ENCODE measurements around the gene THAP2. TPM values are rescaled to one million over a fixed set of nuclear protein-coding genes. Genes with fewer than 3 reads are reported as not detected.
"Not testable (repeated sequence)": the region's sequence is repeated elsewhere in the genome, so short reads cannot be mapped to it uniquely, and the experiment has no call there.

THAP2 gene
- total RNA-seq, 1 experiment from 2014 or later: 3.3 TPM

DNA sequence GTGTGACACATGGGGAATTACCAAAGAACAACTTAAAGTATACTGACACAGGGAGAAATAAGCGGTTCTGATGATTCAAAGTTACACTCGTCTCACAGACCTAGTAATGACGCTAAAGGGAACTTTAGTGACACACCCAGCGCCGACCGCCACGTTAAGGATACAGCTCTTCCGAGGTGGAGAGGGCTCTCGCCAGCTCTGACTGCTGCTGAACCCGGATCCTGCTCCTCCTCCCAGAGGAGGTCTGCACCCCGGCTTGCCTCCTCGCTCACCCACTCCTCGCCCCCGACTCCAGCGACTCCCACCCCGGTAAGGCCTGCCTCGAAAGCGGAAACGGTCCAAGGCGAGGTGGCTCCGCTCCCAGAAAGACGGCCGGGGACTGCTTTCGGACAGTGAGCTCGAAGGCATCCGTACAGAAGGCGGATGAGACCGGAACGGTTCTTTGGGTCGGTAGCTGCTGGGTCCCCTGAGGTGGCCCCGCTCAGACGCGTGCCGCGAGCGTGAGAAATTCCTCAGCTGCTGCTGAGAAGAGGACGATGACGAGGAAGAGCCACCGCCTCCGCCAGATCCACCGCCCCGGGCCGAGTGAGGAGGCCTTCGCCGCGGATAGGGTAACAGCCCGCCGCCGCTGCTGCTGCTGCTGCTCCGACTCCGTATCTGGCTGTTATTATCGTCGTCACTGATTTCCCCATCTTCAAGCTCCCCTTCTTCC is 1.1 kb upstream of the THAP2 start:
- DNase-seq (ENCODE audit: low spot score): peak; percentile 49

DNA sequence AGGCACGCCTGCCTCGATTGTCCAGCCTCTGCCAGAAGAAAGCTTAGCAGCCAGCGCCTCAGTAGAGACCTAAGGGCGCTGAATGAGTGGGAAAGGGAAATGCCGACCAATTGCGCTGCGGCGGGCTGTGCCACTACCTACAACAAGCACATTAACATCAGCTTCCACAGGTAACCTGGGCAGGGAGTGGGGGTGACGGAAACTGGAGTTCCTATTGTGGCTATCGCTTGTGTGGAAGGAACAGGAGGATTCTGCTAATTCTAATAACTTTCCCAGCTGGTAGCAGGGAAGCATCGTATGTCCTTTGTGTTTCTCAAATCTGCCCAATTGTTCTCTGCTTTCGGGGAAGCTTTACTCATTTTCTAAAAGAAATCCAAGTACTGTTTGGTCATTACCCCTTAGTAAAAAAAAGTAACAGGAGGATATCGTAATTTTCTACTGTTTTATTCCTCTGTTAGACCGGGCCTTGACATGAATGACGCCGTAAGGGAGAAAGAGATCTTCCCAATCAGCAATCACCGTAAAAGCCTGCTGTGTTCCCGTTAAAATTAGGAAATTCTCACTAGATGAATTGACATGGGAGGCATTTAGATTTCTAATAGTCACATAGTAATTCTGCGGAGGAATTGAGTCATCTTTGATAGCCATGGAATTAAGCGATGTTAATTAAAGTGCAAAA is 449 bp downstream of the THAP2 start:
- DNase-seq (ENCODE audit: low spot score): no peak

DNA sequence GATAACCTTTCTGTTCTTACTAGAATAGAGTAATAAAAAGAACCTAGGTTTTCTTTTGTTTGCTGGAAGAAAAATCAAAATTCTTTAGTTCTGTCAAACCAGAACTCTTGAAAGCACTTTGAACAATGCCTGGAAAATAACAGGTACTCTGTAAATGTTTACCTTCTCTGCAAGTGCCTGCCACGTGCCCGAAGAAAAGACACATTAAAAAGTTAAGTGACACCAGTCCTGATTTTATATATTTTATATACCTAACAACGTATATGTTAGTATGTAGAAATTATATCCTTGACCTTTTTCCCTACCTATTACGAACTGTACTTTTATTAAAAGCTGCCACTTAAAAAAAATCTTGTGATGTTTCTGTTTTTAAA is 976 bp downstream of the THAP2 start:
- DNase-seq (ENCODE audit: low spot score): no peak

DNA sequence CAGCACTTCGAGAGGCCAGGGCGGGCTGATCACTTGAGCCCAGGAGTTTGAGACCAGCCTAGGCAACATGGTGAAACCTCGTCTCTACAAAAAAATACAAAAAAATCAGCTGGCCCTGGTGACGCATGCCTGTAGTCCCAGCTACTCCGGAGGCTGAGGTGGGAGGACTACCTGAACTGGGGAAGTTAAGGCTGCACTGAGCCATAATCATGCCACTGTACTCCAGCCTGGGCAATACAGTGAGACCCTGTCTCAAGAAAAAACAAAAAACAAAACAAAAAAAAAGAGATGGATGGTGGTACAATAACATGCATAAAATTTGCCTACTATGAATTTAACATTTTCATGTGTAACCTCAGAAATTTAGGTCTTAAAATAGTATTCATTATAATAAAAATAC is 2.2 kb downstream of the THAP2 start:
- no peak for DNase-seq (ENCODE audit: low spot score)

DNA sequence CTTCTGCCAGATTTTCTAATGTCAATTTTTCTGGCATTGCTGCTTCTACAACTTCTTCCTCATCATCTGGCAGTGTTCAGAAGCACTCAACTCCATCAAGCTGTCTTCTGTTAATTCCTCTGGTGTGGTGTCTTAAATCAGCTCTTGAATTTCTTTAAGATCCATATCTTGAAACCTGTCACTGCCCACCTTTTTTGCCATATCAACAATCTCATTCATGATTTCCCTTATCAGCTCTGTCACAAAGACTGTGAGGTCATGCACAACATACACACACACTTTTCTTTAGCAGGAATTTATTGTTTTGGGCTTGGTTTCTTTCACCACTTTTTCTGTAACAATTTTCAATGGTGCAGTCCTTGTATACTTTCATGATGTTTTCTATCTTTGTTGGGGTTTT is 7.2 kb downstream of the THAP2 start:
- DNase-seq (ENCODE audit: low spot score): no peak

DNA sequence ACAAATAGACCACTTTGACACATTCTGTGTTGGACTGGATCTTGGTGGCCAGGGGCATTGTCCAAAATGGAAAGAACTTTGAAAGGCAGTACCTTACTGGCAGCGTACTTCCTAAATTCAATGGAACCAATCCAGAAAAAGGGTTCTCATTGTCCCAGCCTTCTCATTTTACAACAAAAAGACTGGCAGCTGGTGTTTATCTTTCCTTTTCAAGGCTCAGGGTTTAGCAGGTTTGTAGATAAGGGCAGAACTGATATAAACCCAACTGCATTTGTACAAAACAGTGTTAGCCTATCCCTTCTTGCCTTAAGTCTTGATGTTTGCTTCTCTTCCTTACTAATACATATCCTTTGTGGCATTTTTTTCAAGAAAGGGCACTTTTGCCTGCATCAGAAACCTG is 7.7 kb downstream of the THAP2 start:
- DNase-seq (ENCODE audit: low spot score): no peak

DNA sequence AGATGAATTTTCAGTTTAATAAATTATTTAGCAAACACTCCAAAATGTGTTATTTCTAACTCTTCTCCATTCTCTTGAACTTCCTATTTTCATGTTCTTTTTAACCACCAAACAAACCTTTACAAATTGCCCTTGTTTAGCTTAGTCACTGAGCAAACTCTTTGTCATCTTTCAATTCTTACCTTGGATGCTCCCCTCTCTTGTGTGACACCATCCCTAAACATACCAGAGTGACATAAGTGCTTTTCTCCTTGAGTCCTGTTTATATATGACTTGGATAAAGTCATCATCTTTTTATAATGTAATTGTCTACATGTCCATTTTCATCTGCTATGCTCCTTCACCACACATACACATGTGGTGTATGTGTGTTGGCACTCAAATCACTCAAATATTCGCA is 18.4 kb downstream of the THAP2 start:
- no peak for DNase-seq (ENCODE audit: low spot score)

DNA sequence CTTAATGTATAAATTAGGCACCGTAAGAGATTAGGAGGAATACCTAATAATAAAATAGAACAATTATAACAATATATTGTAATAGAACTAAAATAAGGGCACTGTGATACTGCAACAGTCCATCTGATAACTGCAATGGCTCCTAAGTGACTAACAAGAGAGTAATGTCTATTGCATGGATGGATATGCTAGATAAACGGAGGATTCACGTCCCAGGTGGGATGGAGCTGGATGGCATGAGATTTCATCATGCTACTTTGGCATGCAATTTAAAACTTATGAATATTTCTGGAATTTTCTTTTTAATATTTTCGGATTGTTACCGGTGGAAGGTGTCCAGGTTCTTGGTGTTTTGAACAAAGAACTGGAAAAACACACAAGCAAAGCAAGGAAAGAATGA is 19.5 kb downstream of the THAP2 start:
- no peak for DNase-seq (ENCODE audit: low spot score)

DNA sequence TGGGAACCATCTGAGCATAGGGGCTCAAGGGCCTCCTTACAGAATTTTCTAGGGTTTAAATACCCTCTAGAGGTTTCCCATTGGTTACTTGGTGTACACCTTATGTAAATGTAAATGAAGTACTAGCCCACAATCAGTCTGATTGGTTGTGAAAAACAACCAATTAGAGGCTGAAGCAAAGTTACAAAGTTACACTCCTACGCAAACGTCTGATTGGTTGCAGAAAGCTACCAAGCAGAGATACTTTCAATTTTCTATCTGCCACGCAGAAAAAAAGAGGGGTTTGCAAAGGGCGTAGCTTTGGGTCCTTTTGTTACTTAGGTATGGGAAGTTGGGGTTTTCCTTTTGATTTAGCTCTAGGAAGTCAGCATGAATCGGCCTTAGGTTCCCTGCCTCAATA is 20.0 kb downstream of the THAP2 start:
- DNase-seq (ENCODE audit: low spot score): peak; percentile 59

DNA sequence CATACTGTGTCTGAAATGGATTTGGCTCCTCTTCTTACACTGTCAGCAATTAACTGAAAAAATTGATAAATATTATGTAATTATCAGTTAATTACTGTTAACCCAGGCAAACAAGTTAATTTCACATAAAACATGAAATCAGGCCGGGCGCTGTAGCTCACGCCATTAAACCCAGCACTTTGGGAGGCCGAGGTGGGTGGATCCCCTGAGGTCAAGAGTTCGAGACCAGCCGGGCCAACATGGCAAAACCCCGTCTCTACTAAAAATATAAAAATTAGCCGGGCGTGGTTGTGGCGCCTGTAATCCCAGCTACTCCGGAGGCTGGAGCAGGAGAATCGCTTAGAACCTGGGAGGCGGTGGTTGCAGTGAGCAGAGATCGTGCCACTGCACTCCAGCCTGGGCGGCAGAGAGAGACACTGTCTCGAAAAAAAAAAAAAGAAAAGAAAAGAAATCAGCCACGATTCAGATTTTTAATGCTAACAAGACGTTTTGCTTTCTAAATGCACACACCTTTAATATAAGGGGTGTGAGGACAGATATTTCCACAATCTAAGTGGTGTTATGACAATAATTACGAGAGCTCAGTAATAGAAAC is 21.3 kb downstream of the THAP2 start:
- DNase-seq (ENCODE audit: low spot score): no peak

DNA sequence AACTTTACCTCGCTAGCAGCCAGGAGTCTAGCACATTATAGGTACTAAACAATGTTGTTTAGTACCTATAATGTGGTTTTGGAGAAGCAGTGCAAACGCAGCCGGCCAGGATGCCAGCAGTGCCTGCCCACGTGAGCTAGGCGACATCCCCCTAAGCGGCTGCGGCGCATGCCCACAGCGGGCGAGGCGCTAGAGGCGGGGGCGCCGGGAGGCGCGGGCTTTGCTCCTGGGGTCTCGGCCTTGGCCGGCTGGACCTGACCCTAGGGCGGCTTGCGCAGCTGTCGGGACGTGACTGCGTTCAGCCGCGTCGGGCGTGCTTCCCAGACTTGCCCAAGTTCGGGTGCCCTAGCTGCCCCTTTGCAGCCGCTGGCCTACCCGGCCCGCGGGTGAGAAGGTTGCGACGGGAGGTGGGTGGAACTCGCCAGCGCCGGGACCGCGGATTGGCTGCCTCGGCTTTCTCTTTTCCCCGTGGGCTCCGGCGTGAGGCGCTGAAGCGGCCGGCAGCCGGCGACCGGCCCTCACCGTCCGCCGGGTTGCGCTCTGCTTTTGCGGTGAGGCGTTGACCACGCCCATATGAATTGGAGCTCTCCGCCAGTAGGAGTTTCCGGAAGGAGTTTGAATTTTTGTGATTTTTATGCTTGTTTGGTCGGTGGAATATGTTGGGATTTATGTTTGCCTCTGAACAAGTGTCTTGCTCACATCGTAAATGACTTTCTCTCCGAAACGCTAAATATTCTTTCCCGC is 22.0 kb downstream of the THAP2 start, which contains the start of gene TMEM19:
TMEM19 (plus strand) TSS at position 169 of the 744 bp plus-strand sequence. CDS start 599 bp downstream, outside the sequence.
- DNase-seq (ENCODE audit: low spot score): peak; percentile 75

DNA sequence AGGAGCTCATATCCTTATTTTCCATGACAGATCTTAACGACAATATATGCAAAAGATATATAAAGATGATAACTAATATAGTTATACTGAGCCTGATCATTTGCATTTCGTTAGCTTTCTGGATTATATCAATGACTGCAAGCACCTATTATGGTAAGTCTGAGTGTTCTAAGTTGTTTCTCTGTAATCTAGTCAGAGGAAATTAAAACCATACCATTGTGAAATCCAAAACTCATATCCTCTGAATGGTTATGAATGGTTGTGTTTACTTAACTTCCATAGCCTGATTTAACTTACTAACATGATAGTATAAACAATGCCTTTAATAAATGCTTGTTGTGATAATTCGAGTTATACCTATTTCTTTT is 22.5 kb downstream of the THAP2 start:
- no peak for DNase-seq (ENCODE audit: low spot score)

DNA sequence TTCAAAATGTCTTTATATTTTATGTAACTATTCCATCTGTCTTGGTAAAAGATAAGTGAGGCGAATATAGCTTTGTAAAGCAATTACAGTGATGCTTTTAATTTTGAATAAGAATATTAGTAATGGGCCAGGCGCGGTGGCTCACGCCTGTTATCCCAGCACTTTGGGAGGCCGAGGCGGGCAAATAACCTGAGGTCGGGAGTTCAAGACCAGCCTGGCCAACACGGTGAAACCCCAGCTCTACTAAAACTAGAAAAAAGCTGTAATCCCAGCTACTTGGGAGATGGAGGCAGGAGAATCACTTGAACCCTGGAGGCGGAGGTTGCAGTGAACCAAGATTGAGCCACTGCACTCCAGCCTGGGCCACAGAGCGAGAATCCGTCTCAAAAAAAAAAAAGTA is 23.1 kb downstream of the THAP2 start:
- DNase-seq (ENCODE audit: low spot score): not testable (repeated sequence)

DNA sequence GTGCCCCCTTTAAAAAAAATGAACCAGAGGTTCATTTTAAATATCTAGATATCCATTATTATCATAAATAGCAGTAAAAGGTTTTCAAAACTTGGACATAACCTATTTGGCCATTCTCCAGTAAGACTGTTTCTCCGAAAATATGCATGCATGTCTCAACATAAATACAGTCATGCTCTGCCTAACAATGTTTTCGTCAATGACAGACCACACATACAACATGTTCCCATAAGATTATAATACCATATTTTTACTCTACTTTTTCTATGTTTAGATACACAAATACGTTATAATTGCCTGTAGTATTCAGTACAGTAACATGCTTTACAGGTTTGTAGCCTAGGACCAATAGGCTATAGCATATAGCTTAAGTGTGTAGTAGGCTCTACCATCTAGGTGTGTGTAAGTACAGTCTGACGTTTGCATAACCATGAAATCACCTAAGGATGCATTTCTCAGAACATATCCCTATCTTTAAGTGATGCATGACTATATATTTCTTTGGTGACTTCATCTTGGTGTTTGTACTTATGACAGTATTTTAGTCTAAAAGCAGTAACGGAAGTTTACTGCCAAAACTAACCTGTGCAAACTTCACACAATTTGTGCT is 25.0 kb downstream of the THAP2 start:
- DNase-seq (ENCODE audit: low spot score): no peak

DNA sequence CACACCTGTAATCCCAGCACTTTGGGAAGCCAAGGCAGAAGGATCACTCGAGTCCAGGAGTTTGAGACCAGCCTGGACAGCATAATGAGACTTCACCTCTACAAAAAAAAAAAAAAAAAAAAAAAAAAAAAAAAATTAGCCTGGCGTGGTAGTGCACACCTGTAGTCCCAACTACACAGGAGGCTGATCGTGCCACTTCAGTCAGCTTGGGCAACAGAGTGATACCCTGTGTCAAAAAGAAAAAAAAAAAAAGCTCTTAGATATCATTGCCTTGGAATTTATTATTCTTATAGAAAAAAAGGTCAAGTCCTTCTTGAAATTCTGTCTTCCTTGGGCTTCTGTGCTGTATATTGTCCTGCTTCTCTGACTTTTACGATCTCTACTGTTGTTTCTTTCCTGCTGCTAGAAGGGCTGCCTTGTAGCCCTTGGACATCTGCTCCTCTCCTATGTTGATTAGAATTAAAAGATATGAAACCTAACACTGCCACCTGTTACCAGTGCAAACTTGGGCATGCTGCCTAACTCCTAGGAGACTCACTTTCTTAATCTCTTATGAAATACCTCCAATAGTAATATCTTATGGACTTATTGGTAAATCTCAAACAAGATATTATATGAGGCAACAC is 27.5 kb downstream of the THAP2 start:
- DNase-seq (ENCODE audit: low spot score): no peak

DNA sequence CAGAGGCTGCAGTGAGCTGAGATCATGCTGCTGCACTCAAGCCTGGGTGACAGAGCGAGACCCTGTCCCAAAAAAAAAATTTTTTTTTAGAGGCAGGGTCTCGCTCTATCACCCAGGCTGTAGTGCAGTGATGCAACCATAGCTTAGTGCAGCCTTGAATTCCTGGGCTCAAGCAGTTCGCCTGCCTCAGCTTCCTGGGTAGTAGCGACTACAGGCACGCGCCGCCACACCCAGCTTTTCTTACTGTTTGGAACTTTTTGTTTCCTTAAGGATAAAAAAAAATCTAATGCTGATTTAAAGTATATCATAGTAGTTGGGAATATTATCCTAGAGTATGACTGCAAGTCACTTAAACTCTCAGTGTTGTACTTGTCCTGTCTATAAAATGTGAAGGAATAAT is 29.0 kb downstream of the THAP2 start:
- DNase-seq (ENCODE audit: low spot score): no peak

DNA sequence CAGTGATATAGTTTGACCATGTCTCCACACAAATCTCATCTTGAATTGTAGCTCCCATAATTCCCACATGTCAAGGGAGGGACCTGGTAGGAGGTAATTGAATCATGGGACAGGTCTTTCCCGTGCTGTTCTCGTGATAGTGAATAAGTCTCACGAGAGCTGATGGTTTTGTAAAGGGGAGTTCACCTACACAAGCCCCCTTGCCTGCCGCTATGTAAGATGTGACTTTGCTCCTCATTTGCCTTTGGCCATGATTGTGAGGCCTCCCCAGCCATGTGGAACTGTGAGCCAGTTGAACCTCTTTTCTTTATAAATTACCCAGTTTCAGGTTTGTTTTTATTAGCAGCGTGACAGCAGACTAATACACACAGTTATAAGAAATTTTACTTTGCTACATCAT is 29.6 kb downstream of the THAP2 start:
- not testable (repeated sequence) for DNase-seq (ENCODE audit: low spot score)

DNA sequence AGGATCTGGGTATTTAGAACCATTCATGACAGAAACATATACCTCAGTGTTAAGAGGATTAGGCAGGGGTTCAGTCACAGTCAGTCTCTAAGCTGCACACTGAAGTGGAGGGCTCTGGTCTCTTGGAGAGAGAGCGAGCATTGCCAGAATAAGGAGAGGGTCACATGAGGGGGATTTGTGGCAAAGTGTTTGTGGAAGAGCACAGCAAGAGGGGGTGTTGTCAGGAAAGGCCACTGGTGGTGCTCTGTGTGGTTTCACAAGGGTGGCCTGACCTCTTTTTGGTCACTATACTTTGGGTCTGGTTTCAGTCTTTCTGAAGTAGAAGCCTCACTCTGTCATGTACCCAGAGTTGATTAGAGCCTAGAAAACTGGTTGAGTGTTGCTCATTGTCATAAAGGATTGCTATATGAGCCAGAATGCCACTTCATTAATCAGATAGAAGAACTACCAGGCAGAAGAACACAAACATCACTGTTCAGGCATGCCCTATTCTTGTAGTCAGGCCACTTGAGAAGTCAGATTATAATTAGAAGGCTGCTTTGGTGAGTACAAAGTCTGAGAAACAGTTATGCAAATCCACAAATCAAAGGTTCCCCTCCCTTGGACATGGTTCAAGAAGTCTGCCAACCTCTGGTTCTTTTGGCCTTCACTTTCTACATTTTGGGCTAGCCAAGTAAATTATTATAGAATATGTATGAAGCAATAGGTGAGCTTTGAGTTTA is 30.2 kb downstream of the THAP2 start:
- DNase-seq (ENCODE audit: low spot score): no peak

DNA sequence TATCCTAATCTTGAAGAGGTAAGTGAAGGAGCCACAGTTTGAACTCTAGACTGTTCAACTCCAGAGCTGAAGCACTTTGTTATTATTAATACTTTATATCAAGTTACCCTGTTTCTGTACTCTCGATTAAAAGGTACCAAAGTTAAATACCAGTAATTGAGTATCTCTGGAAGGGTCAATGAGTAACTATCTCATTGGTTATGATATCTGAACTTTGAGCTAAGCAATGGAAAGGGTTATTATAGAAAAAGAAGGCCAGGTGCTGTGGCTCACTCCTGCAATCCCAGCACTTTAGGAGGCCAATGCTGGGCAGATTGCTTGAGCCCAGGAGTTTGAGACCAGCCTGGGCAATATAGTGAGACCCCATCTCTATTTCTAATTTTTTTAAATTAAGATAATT is 31.7 kb downstream of the THAP2 start:
- DNase-seq (ENCODE audit: low spot score): no peak

DNA sequence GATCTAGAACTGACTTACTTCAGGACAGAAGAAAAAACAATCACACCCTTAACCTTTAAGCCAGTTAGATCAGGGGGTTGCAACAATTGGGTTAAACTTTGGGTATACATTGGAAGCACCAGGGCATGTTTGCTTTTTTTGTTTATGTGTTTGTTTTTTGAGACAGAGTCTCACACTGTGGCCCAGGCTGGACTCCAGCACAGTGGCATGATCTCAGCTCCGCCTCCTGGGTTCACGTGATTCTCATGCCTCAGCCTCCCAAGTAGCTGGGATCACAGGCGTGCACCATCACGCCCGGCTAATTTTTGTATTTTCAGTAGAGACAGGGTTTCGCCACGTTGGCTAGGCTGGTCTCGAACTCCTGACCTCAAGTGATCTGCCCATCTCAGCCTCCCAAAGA is 38.1 kb downstream of the THAP2 start:
- not testable (repeated sequence) for DNase-seq (ENCODE audit: low spot score)

DNA sequence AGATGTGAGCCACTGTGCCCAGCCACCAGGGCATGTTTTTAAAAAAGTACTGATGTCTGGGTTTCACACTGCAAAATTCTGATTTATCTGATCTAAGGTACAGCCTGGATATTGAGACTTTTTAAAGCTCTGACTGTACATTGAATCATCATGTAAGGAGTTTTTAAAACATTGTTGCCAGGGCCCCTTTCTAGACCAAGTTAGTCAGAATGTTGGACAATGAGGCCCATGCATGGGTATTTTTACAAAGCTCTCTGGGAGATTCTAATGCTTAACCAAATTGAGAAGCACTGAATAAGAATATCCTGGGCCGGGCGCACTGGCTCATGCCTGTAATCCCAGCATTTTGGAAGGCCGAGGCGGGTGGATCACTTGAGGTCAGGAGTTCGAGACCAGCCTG is 38.5 kb downstream of the THAP2 start:
- no peak for DNase-seq (ENCODE audit: low spot score)
